AG09319 (cell line): ENCODE results near the gene THBS2.

Experiments used
- DNase-seq: peaks from one replicate; pipeline ENCODE4 v3.0.0-alpha.2; 2010; ENCODE audit warnings: low read depth; ENCODE audit errors: extremely low read depth
- TF ChIP-seq, protein P1 (sequence below): IDR thresholded peaks from 2 replicates; pipeline ENCODE4 v1.5.1; 2011; ENCODE audit warnings: low read depth, mild to moderate bottlenecking, inconsistent platforms, low read length, moderate library complexity

Gene THBS2

DNA sequence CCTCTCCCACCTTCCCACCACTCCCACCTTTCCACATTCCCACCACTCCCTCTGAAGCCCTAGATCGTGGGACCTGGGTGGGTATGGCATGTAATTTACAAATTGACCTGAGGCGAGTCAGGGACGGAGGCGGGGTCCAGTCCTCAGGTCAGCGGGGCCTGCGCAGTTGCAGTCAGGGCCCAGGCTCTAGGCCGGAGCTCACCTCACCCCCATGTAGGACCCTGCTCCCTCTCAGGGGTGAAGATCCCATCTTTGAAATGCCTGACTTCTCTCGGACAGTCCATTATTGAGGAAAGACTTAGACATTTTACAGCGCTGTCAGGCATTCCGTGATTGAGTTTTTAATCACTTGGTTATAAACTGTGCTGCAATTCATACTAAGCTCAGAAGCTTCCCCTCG lies 10.5 kb downstream of the THBS2 start:
- no peak for DNase-seq
- TF ChIP-seq, protein P1, sequence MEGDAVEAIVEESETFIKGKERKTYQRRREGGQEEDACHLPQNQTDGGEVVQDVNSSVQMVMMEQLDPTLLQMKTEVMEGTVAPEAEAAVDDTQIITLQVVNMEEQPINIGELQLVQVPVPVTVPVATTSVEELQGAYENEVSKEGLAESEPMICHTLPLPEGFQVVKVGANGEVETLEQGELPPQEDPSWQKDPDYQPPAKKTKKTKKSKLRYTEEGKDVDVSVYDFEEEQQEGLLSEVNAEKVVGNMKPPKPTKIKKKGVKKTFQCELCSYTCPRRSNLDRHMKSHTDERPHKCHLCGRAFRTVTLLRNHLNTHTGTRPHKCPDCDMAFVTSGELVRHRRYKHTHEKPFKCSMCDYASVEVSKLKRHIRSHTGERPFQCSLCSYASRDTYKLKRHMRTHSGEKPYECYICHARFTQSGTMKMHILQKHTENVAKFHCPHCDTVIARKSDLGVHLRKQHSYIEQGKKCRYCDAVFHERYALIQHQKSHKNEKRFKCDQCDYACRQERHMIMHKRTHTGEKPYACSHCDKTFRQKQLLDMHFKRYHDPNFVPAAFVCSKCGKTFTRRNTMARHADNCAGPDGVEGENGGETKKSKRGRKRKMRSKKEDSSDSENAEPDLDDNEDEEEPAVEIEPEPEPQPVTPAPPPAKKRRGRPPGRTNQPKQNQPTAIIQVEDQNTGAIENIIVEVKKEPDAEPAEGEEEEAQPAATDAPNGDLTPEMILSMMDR = no peak

DNA sequence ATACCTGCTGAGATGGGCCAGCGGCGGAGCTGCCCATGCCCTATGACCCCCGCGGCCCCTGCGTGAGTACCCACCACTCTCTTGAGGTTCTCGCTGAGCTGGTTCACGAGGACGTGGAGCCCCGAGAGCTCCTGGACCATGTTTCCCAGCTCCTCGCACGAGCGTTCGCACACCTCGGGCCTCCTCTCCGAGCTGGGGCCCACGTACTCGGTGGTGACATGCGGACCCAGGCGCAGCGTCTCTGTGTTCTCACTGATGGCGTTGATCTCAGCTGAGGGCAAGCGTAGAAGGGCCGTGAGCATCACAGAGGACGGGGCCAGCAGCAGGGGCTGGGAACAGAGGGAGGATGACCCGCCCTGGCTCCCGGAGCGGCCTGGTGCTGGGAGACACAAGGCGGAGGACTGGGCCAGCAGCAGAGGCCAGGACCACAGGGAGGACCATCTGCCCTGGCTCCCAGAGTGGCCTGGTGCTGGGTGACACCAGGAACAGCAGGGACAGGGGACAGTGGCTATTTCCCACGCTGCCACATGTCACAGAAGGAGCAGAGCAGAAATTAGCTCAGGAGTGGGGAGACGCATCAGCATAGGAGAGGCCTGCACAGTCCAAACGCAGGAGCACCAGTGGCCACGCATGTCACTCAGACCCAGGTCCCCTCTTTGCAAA lies 11.8 kb downstream of the THBS2 start:
- TF ChIP-seq, protein P1 = no peak

DNA sequence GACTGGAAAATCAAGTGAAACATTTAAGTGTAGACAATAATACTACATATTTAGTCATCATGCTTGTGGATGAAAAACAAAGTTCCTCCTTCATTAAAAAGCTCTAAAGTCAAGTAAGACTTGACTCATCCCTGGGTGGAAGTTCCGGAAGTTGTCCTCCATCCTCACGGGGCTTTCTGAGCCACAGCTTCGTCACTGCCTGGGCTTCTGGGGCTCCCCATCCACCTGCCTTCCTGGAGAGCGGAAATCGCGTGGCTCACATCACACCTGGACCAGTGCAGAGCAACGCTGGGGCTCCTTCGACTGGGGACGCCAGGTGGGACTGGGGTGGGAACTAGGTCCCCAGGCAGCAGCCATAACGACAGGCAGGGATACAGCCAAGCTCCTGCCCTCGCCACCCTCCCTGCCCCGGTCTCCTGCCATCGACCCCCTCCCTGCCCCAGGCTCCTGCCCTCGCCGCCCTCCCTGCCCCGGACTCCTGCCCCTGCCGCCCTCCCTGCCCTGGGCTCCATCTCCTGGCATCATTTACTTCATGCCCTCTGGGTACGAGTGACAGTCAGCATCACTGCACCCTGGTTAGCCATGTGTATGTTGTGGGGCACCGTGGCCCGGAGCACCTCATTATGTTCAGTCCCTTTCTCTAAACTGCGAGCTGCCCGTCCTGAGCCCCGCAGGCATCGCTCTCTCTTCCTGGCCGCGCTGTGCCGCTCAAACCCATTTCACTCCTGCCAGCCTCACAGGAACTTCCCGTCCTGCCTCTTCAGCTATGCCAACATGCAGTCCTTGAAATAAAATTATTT lies 12.9 kb downstream of the THBS2 start:
- no peak for DNase-seq
- TF ChIP-seq, protein P1 = no peak

More for the DNA sequence above, 11.8 kb downstream of the THBS2 start:
- no peak for DNase-seq

DNA sequence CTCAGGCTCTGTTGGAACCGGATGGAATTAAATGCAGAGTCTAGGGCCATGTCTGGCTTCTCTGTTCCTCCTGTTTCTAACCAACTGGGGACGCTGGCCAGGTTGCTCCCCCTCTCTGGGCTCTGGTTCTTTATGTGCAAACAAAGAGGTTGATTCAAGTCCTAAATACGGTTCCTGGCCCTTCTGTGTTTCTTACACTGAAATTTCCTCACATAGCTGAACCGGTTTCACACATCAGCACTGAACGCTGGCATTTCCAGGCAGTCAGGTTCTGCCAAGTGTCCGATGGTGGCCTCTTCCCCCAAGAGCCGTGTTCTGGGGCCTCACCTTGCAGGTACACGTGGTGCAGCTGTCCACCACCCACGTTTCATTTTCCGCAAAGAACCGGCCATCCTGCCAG lies 13.5 kb downstream of the THBS2 start:
- DNase-seq = no peak
- TF ChIP-seq, protein P1 = no peak

DNA sequence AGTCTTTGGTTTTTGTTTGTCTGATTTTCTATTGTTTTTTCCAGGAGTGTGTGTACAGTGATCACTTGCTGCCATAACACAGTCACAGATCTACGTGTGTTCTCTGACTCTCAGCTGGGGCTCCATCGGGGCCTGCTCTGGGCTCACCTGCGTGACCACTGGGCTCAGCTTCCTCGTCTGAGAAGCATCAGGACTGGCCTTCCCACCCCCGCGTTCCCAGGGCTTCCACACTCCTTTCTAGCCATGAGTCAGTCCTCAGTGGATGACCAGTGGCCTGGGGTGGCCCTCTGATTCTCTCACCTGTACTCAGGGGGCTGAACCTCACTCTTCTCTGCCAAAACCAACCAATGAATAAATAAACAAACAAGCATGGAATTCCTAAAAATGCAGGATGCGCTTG lies 14.5 kb downstream of the THBS2 start:
- no peak for DNase-seq
- TF ChIP-seq, protein P1 = no peak

DNA sequence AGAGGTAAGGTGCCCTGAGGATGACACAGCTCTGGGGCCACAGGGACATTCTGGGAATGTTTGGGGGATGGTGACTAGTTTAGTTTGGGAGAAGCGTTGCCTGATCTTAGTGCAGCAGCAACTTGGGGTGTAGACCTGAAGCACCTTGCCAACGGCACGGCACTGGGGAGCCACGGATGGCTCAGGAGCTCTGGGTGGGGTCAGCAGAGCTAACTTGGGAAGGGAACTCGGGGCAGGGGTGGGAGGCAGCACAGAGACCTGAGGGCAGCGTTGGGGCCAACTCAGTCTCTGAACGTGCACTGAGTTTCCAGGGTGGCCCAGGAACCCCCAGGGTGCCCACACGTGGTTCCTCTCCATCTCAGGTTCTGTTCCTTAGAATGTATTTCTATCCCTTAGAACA lies 14.9 kb downstream of the THBS2 start:
- TF ChIP-seq, protein P1 = no peak

DNA sequence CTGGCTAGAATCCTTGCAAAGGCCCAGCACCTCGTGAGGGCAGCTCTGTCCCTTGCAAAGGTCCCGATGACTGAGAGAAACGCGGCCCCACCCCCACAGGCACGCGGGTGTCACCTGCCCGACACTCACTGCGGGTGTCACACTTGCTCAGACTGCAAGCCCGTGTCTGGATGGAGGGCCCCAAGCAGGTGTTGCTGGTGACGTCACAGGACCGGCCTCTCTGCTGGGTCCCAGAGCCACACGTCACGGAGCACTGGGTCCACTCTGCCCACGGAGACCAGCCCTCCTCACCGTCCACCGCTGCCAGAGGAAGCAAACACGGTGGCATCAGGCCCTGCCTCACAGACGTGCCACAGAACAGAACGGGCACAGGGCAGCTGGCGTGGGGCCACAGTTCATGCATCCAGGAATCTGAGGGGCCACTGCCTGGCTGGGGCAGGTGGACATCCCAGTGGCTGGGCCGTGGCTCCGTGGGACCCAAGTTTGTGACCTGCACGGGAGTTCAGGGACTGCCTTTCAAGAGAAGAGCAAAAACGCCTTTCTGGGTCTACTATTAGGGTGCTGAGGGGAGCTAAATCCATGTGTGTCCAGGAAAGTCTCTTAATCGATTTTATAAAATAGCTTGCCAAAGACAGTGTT lies 16.0 kb downstream of the THBS2 start:
- TF ChIP-seq, protein P1 = no peak
- DNase-seq = no peak

More for the DNA sequence above, 14.9 kb downstream of the THBS2 start:
- DNase-seq = no peak
